GM18909 (cell line): ENCODE data around the gene PDCD1LG2.
A peak's percentile ranks its signal among the peaks of the same experiment; 100 is the strongest.

ENCODE experiments used
- ATAC-seq: cut with Tn5 transposase; IDR thresholded peaks from one replicate; pipeline ENCODE4 v1.9.1; 2021; ENCODE audit warnings: mild to moderate bottlenecking; ENCODE audit not compliant: unreplicated experiment, poor library complexity

The PDCD1LG2 gene

DNA sequence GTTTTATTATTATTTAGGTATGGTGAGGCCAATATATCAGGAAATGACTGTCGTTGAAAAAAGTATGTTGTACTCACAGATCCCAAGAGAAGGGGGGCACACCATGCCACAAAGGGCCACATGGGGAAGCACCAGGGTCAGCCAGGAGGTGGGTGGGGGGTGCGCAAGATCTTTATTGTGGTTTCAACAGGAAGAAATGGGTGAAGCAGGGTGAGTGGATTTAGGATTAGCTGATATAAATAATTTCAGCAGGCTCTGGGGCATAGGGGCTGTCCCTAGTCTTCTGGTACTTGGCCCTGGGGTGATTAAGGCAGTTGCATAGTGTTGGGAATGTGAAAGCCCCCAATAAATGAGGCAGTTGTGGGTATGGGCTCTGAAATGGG, 8.6 kb downstream of the PDCD1LG2 start:
- peak; percentile 24 for ATAC-seq

DNA sequence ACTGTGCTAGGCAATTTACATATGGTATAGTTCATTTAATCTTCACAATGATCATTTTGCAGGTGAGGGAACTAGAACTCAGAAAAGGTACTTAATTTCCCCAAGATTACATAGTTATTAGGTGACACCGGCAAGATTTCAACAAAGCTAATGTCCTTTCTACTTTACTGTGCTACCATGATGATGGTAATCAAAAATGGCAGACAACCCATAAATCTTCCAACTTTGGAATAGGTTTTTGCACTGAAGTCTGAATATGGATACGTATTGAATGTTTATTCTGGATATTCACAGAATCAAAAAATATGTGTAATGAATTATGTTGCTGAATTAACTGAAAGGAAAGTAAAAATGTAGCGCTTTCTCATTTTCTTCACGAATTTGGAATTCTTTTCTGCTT, 13.8 kb downstream of the PDCD1LG2 start:
- no peak for ATAC-seq

DNA sequence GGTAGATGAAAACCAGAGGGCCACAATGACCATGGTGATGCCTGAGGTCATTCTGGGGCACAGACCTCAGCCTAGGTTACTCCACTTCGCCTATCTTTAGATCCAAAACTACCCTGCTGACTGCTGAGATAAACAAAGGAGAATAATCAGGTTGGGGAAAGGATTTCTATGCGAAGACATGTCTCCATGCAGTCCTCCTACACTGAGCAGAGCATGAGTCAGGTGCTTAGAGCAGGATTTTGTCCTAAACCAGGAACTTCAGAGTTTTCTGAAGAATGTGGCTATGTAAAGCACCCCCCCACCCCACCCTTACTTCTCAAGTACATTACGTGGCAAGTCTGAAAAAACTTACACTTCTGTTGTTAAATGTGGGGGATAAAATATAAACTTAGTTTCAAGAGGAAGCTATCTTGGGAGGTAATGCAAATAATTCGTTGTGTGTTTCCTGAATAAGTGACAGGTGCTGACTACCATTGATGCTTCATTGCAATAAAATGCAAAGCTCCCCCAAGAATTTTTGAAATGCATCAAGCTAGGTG, 19.4 kb downstream of the PDCD1LG2 start:
- no peak for ATAC-seq

DNA sequence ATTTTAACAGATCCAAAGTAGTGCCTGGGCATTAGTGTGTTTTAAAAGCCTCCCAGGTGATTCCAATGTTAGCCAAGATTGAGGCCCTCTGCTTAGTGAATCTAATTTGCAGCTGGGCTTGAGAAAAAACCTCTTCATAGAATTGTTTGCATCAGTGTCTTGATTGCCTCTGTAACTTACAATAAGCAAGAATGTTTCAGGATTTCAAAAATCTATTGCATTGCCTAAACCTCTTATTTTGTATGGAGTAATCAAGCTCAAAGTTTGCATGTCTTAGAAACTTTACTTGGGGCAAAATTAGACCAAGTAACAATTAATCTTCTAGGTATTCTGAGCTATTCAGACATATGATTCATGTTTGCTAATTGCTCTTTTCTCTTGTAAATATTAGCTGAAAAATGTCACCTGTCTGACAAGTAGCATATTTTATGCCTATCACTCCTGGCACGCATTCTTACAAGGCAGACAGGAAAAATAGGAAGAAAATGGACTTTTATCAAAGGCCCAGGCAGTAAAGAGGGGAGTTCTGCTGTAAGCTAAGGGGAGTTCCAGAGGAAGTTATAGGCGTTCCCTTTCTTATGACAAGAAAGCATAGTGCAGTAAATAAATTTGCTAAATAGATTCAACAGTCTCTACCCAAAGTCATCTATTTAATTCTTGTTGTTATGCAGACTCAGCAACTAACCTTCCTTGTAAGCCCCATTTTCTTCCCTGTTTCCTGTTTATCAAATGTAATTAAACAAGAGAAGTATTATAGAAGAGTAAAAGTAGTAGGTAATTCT, 21.0 kb downstream of the PDCD1LG2 start:
- no peak for ATAC-seq

DNA sequence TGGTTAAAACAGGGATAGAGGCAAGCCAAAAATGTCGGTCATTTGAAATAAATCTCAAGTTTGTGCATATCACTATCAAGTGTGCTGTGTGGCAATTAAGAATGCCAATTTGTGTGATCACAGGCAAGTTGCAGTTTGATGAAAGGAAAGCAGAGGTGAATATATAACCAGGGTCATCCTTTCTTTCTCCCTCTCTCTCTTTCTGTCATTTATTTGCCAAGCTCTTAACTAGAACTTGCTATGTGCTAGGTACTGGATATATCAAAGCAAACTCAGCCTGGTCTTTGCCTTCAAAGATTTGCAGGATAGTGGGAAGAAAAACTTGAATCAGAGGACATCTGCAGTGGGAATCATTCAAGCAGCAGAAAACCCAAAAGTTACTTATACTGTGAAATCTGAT, 22.0 kb downstream of the PDCD1LG2 start:
- no peak for ATAC-seq

DNA sequence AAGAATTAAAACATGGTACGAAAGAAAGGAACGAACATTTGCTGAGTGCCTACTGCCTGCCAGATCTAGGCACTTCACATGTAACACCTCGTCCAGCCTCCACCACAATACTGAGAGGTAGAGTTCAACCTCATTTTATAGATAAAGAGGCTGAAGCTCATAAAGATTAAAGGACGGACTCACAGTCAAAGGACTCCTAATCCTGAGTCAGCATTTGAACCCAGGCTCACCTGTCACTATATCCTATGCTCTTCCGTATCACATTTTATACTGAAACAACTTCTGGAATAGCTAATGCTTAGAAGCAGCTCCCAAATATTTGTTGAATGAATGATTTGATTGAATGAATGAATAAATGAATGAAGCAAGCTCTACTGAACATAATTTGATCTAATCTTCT, 22.5 kb downstream of the PDCD1LG2 start:
- ATAC-seq, result no peak

DNA sequence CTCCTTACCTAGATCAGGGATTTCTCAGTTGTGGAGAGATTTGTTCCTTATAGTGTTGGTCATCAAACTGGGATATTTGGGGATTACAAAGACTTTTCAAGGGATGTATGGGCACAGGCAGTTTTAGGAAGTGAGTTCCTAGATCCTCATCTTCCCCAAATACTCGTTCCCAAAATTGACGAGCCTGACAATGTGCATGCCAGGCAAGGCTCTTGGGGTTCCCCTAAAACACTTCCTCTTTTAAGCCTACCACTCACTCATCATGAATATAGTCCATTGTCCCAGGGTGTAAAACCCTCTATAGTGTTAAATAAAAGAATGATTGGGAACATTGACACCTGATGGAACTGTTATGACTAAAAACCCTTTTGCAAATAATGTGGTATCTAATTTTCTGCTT, 26.4 kb downstream of the PDCD1LG2 start:
- no peak for ATAC-seq

DNA sequence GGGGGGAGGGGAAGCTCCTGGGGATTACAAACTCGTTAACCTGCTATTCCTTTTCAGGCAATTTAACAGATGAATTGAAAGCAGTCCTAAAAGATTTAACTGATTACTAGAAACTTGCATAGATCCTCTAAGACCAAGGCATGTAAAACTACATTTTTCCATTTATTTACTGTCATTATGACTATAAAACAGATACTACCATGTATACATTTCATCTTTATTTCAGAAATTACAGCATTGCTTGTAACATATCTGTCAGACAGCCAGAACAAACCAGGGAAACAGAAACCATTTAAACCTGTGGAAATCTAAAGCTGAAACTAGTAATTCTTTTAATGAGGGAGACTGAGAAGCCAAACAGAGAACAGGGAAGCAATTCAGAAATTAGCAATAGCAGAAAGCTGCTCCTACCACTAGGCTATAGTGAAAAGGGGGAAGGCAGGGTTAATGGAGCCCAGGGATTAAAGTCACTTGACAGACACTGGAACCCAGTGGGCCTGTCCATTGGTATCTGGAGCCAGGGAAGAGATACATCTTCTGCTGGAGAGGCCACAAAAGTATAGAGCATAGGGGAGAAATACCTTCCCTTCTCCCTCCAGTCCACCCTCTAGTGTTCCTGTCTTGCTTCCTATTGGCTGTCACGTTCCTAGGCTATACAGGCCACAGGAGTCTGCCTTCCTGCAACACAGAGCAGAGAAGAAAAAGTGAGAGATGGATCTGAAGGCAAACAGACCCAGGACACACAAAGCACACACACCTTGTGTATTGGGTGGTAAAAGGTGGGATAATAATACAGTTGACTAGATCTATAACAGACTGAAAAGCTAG, 33.8 kb downstream of the PDCD1LG2 start:
- ATAC-seq, result no peak

DNA sequence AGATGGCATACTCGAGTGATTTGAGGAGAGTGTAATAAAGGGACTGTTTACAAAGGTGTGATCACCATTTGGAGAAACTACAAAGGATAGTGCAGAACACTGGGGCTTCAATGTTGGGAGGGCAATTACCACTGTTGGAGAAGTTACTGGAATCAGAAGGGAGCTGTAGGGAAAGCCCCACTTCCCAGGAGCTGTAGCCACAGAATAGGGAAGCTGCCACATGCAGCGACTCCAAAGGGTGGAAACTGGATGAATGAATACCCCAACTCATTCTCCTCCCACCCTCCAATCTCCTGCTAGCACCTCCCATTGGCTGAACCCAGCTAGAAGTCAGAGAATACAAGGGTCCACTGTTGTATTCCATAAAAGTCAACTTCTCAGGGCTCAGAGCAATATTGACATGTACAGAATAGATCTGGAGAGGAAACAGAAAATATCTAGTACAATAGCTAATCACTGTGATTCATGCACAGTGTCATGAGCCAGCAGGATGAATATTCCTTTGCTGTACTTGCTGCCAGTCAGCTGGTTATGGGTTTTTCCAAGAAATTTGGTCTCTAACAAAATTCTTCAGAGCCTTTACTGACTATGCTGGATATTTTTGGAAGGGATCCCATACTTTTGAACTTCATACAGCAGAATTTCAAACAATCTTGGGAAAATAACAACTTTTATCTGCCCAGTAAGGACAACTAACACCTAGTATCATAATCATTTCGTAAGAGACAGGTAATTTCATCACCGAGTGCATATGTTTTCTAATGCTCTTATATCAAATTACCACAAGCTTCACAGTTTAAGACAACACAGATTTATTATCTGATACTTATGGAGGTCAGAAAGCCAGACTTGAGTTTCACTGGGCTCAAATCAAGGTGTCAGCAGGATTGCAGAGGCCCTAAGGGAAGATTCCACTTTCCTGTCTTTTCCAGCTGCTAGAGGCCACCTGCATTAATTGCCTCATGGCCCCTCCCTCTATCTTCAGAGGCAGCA, 39.6 kb downstream of the PDCD1LG2 start:
- ATAC-seq, result no peak

DNA sequence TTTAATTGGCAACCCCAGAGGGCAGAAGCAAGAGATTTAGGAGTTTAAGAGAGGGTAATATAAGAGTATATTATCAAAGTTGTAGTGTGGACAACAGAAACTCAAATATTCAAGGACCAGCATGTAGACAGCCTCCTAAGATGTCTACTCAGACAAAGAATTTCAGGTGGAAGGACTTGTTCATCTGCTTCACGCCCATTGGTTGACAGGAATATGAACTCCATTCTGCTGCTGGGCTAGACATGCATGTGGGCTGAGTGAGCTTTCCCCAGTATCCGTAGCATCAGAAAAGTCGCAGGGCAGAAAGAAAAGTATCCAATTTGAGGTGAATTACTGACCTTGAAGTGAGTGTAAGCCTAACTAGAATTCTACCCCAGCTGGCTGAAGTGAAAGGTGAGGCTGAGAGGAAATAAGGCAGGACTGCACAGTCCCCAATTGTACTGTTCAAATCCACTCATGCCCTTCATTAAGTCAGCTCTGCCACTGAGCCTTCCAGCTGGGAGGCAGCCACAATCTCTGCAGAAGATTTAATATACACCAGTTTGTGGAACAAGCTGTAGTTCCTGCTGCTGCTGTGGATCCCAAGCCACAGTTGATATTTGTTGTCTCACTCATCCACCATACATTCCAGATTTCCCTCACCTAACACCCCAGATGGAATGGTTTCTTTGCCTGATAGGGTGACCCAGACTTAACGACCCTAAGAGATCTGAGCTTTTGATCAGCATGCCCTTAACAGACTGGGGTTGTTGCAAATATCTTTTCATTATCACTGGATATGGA, 41.2 kb downstream of the PDCD1LG2 start:
- no peak for ATAC-seq

DNA sequence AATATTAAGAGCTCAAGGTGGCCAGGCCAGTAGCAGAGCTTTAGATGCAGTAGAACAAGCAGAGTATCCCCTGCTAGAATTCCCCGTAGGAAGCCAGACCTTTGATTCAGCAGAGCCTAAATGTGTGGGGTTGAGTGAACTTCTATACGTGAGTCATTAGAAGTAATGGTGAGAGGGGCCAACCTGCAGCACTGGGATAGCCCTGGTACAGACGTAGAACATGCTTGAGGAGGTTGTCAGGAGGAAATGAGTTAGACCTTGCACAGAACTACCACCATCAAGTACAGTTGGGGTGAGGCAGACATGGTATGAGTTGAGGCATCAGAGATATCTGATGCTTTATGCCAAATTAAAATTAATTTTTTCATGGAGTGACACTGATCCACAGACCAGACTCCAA, 42.0 kb downstream of the PDCD1LG2 start:
- no peak for ATAC-seq

DNA sequence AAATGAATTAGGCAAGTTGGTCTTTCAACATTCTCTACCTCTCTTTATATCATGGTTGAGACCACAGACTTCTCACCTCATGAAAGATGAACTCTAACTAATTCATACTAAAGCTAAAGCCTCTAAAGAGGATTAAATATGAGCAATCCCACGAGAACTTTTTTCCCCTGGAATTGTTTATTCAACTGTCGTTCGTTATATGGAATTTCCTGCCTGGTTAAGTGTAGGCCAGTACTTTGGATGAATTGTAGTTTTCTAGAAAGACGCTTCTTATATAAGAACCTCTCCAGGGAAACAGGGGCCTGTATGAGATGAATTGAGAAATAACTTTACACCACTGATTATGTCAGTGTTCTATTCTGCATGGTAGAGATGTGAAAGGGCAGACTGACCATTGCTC, 42.9 kb downstream of the PDCD1LG2 start:
- no peak for ATAC-seq

DNA sequence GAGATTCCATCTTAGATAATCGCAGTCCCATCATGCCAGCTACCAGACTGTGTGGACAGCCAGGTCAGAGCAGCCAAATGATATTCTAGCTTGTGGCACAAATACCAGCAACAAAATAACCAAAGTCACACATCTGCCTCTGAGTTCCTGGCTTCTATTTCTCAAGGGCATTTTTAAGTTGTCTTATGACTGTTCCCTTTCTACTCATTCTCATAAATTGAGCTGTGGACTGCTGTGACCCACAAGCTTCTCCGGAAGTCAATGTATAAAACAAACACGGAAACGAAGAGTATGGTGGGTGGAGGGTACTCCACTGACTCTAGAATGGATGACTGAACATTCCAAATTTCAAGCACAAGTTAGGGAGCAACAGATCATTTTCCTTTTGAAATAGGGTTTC, 43.9 kb downstream of the PDCD1LG2 start:
- ATAC-seq, result peak; percentile 52

DNA sequence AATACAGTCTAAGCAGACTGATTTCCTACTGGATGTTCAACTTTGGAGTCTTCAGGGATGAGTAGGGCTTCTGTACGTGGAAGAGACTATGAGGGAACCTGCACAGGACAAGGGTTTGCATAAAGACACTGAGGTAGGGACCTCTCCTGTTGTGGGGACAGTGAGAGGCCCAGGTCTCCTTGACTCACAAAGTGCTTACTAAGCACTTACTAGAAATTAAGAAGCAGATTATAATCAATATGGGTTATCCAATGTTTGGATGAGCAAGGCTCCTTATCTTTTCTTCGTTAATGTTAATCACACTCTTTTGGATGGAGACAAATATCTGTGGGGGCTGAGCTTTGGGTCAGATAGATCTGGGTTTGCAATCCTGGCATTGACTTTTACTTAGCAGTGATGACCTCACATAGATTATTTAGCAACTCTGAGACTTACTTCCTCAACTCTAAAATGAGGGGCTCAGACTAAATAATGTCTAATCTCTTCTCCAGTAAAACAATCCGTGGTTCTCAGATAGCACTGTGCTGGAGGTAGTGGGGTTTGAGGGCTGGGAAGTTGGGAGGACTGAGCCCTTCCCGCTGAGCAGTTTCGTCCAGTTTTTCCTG, 45.9 kb downstream of the PDCD1LG2 start:
- ATAC-seq, result no peak

DNA sequence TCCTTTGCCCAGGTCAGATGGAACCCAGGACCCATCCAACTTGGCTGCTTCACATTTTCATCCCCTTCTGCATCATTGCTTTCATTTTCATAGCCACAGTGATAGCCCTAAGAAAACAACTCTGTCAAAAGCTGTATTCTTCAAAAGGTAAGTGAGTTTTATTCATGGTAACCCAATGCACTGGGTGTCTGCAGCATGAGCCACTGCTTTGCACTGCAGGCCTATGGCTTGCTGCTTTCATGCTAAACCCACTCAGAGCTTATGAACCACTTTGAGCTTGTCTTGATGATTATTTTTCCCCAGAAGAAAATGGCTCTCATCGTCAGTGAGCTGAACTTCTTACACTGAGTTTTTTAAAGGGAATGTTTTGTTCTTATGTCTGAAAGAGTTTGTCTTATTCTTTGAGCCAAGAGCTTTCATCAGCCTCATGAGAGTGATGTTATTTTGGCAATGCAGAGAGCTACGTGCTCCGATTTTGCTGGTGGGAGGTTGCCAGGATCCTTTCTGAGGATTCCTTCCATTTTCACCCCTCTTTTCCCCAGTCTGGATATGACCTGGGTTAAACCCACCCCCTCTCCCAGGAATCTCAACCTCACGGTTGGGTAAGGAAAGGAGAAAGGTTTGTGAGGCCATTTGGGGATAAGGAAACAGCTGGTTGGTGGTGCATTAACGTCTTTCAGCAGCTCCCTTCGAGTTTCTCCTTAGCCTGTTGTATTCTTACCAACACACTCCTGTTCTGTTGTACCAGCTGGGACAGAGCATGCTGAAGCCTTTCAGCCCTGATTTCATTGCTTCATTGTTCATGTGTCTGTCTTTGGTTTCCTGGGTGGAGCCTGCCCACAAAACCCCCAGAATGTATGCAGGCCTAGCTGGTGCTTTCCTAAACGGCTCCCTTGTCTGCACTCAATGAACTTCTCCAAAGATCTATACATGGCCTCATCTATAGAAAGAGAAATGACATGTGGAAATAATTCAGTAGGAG, 47.6 kb downstream of the PDCD1LG2 start:
- ATAC-seq, result peak; percentile 81

DNA sequence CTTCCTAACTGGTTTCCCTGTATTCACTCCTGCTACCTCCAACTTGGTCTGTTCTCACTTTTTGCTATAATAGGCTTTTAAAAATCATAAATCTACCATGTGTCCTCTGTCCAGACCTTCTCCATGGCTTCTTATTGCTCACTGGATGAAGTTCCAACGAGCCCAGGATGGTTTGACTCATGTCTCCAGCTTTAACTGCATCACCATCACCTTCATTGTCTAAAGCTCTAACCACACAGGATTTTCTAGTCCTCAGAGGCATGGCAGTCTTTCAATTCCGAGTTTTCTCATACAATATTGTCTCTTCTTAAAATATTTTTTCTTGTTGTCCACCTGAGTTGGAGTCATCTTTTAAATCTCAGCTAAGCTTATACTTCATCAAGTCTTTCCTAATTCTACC, 49.3 kb downstream of the PDCD1LG2 start:
- ATAC-seq, result no peak

DNA sequence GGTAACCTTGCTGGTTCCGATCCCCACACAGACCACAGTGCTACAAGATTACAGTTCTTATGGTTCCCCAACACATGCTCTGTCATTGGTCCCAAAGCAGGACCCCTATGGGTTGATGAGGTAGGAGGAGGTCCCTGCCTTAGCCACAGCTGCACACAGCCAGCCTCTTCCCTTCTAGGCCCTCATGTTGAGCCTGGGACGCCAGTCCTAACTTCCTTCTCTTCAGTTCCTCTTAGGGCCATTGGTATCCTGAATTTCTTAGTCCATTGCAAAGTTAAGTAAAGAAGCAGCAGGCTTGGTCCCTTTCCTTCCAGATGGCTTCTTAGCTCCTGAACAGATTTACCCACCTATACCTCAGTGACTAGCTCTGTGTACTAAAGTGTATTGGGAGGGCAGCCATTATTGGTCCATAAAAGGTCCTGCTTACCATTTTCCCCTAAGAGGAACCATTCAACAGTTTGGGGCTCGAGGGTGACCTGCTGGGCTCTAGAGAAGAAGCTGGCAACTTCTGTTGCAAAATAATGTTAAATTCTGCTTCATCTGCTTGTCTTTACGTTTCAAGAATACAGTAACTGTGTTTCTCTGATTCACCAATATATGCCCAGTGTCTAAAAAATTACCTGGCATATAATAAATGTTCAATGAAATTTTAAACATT, 50.2 kb downstream of the PDCD1LG2 start:
- no peak for ATAC-seq
